K562 treated with DMSO at 1 percent for 12 hours (cell line): ENCODE data around the gene SPACA7. TPM values are rescaled to one million over a fixed set of nuclear protein-coding genes. Genes with fewer than 3 reads are reported as not detected.

Experiments
- total RNA-seq: library from RNA; unstranded; fragments of 300-600 nt; gene quantifications from 2 replicates; pipeline ENCODE4 v1.2.3, GENCODE V29; 2022; ENCODE audit not compliant: insufficient read depth

The SPACA7 gene
- total RNA-seq = not detected in 2 replicates

GRCh38 chr13:112376050-112376681 is at the start of gene SPACA7:
TSS of gene SPACA7 (plus strand) at chr13:112376355. CDS start at chr13:112376386, 31 bp downstream.

Other genes with a start within 250 kb of the SPACA7 start
- gene TUBGCP3, start 211.8 kb downstream of the SPACA7 start, total RNA-seq = 14.3 and 20.6 TPM in 2 replicates